OCI-LY1 (cell line): ENCODE results near the gene MCF2L.

Source experiments
- H2AFZ ChIP-seq: fragments of 200-600 bp; sonication (generic), shearing (Covaris generic); 2 replicates; pipeline ENCODE4 v1.6.0; 2014; ENCODE audit warnings: antibody characterized with exemption, mild to moderate bottlenecking, low read length
- H3F3A ChIP-seq: fragments of 200-600 bp; sonication (generic), shearing (Covaris generic); 2 replicates; pipeline ENCODE4 v1.6.0; 2014; ENCODE audit warnings: mild to moderate bottlenecking, antibody characterized with exemption, low read length, moderate library complexity; ENCODE audit not compliant: insufficient read depth
- H3K27ac ChIP-seq: fragments of 200-600 bp; sonication (generic); 2 replicates; pipeline ENCODE4 v1.5.1; 2014; ENCODE audit warnings: low read length, mixed run types, mild to moderate bottlenecking, low read depth; ENCODE audit not compliant: poor library complexity, severe bottlenecking
- H3K27me3 ChIP-seq: fragments of 200-600 bp; sonication (generic); 2 replicates; pipeline ENCODE4 v1.6.0; 2014; ENCODE audit warnings: antibody characterized with exemption, mild to moderate bottlenecking, low read length, moderate library complexity; ENCODE audit not compliant: insufficient read depth
- H3K36me3 ChIP-seq: fragments of 200-600 bp; sonication (generic); 2 replicates; pipeline ENCODE4 v1.6.1; 2014; ENCODE audit warnings: mild to moderate bottlenecking, antibody characterized with exemption, low read length, moderate library complexity, mixed read lengths; ENCODE audit not compliant: insufficient read depth
- H3K4me1 ChIP-seq: fragments of 200-600 bp; sonication (generic); 2 replicates; pipeline ENCODE4 v1.5.1; 2014; ENCODE audit warnings: mild to moderate bottlenecking, low read length, moderate library complexity; ENCODE audit not compliant: insufficient read depth, severe bottlenecking
- H3K4me2 ChIP-seq: fragments of 200-600 bp; sonication (generic), shearing (Covaris generic); 2 replicates; pipeline ENCODE4 v1.6.1; 2014; ENCODE audit warnings: low read length
- H3K4me3 ChIP-seq: fragments of 200-600 bp; sonication (generic); 2 replicates; pipeline ENCODE4 v1.5.1; 2014; ENCODE audit warnings: low read length, low read depth, mild to moderate bottlenecking, mixed read lengths; ENCODE audit not compliant: poor library complexity, severe bottlenecking
- H3K79me2 ChIP-seq: fragments of 200-600 bp; shearing (Covaris generic); 2 replicates; pipeline ENCODE4 v1.6.1; 2016; ENCODE audit warnings: mixed run types, low read length, mixed read lengths; ENCODE audit not compliant: insufficient read depth
- H3K9ac ChIP-seq: fragments of 200-600 bp; sonication (generic), shearing (Covaris generic); 2 replicates; pipeline ENCODE4 v1.6.1; 2014; ENCODE audit warnings: mild to moderate bottlenecking, low read length, mixed read lengths
- H3K9me2 ChIP-seq: fragments of 200-600 bp; sonication (generic), shearing (Covaris generic); 2 replicates; pipeline ENCODE4 v1.6.1; 2014; ENCODE audit warnings: low read depth, mild to moderate bottlenecking, low read length, mixed read lengths
- H3K9me3 ChIP-seq: fragments of 200-600 bp; shearing (Covaris generic); 2 replicates; pipeline ENCODE4 v1.6.1; 2014; ENCODE audit warnings: low read length, mixed read lengths
- H4K20me1 ChIP-seq: fragments of 200-600 bp; sonication (generic), shearing (Covaris generic); 2 replicates; pipeline ENCODE4 v1.6.0; 2016; ENCODE audit warnings: mild to moderate bottlenecking, low read length; ENCODE audit not compliant: insufficient read depth
- CTCF ChIP-seq: fragments of 200-600 bp; sonication (generic), shearing (Covaris generic); IDR thresholded peaks from 2 replicates; pipeline ENCODE4 v1.5.1; 2017; ENCODE audit warnings: mild to moderate bottlenecking, antibody characterized with exemption, low read length, moderate library complexity, mixed read lengths
- EZH2 ChIP-seq: fragments of 200-600 bp; sonication (generic), shearing (Covaris generic); IDR thresholded peaks from 2 replicates; pipeline ENCODE4 v1.8.0; 2017; ENCODE audit warnings: borderline replicate concordance, mixed run types, mild to moderate bottlenecking, antibody characterized with exemption, low read length, moderate library complexity, mixed read lengths

MCF2L gene

GRCh38 chr13:112960706-112961105, 8.3 kb upstream of the MCF2L start:
- Histone ChIP-seq H3K27me3 (no peaks in the 10 kb centered on the region), H3K36me3 (no peaks in the 10 kb centered on the region), H3K9me2 (no peaks in the 10 kb centered on the region), H3K4me1 (no peaks in the 10 kb centered on the region), H4K20me1 (no peaks in the 10 kb centered on the region), H3K9me3 (no peaks in the 10 kb centered on the region), H3F3A (no peaks in the 10 kb centered on the region), H2AFZ (no peak overlapping the region), H3K4me2 (no peak overlapping the region), H3K9ac (no peak overlapping the region), H3K27ac (no peak overlapping the region), H3K79me2 (no peaks in the 10 kb centered on the region), H3K4me3 (no peak overlapping the region)
- TF ChIP-seq CTCF (no peak), EZH2 (no peak)

- no peak overlapping the region for H2AFZ ChIP-seq
- no peaks in the 10 kb centered on the region for H3K36me3 ChIP-seq
- no peaks in the 10 kb centered on the region for H4K20me1 ChIP-seq
- no peak overlapping the region for H3K4me3 ChIP-seq
- H3K9me3 ChIP-seq = no peaks in the 10 kb centered on the region
- no peaks in the 10 kb centered on the region for H3K79me2 ChIP-seq
- no peaks in the 10 kb centered on the region for H3K9me2 ChIP-seq
- no peaks in the 10 kb centered on the region for H3K4me1 ChIP-seq
- no peak overlapping the region for H3K9ac ChIP-seq
- H3F3A ChIP-seq = no peaks in the 10 kb centered on the region
- H3K27ac ChIP-seq = no peak overlapping the region
- H3K4me2 ChIP-seq = no peak overlapping the region
- TF ChIP-seq EZH2 (no peak), CTCF (no peak)
- no peaks in the 10 kb centered on the region for H3K27me3 ChIP-seq
Measured at GRCh38 chr13:112961457-112962369, 7.3 kb upstream of the MCF2L start.

GRCh38 chr13:112962396-112962795, 6.6 kb upstream of the MCF2L start:
- H3F3A ChIP-seq = no peaks in the 10 kb centered on the region
- H3K27ac ChIP-seq = no peak overlapping the region
- no peak overlapping the region for H2AFZ ChIP-seq
- no peaks in the 10 kb centered on the region for H3K9me2 ChIP-seq
- H3K36me3 ChIP-seq = no peaks in the 10 kb centered on the region
- no peaks in the 10 kb centered on the region for H3K4me1 ChIP-seq
- no peak overlapping the region for H3K4me2 ChIP-seq
- H3K27me3 ChIP-seq = no peaks in the 10 kb centered on the region
- H3K4me3 ChIP-seq = no peak overlapping the region
- H4K20me1 ChIP-seq = no peaks in the 10 kb centered on the region
- no peaks in the 10 kb centered on the region for H3K79me2 ChIP-seq
- no peaks in the 10 kb centered on the region for H3K9me3 ChIP-seq
- no peak overlapping the region for H3K9ac ChIP-seq
- TF ChIP-seq EZH2 = no peak
- no peak for TF ChIP-seq CTCF
